Kidney (tissue), 14 donors: ENCODE results near the gene TRPM3. TPM values are rescaled to one million over a fixed set of nuclear protein-coding genes. Genes with fewer than 3 reads are reported as not detected.
A peak's percentile ranks its signal among the peaks of the same experiment; 100 is the strongest.

ENCODE experiments used
- DNase-seq, 5 donors: peaks; one replicate each; pipeline ENCODE4 v3.0.0-alpha.2; 2013 to 2020
- FAIRE-seq: peaks from 2 replicates; lab custom pipeline; 2012; peaks lifted over from hg19 to GRCh38; lab: Jason Lieb, UNC
- H3K27ac ChIP-seq, 2 donors: one replicate each; pipeline ENCODE4 v1.7.0; 2013; ENCODE audit warnings: low read depth in 2 of 2, low read length in 2 of 2, inconsistent platforms in 1 of 2
- H3K27me3 ChIP-seq: one replicate; pipeline ENCODE4 v1.7.1; 2013; ENCODE audit warnings: low read length, inconsistent platforms; ENCODE audit not compliant: control insufficient read depth, insufficient read depth
- H3K36me3 ChIP-seq, 3 donors: one replicate each; pipeline versions ENCODE4 v1.7.0 to v1.7.1; 2013; ENCODE audit warnings: low read length in 3 of 3, control low read depth in 1 of 3, inconsistent platforms in 1 of 3; ENCODE audit not compliant: insufficient read depth in 3 of 3, control insufficient read depth in 2 of 3
- H3K4me1 ChIP-seq, 3 donors: one replicate each; pipeline versions ENCODE4 v1.7.0 to v1.7.1; 2013; ENCODE audit warnings: low read length in 3 of 3, inconsistent platforms in 1 of 3, low read depth in 1 of 3; ENCODE audit not compliant: control insufficient read depth in 2 of 3, insufficient read depth in 2 of 3
- H3K4me3 ChIP-seq, 3 donors: one replicate each; pipeline versions ENCODE4 v1.7.0 to v1.8.1; 2013; ENCODE audit warnings: low read length in 3 of 3, control low read depth in 1 of 3, inconsistent platforms in 1 of 3
- H3K9ac ChIP-seq, 3 donors: one replicate each; pipeline versions ENCODE4 v1.7.0 to v1.7.1; 2013; ENCODE audit warnings: low read length in 3 of 3, control low read depth in 1 of 3, inconsistent platforms in 1 of 3
- H3K9me3 ChIP-seq, 3 donors: one replicate each; pipeline versions ENCODE4 v1.7.0 to v1.7.1; 2013; ENCODE audit warnings: low read length in 3 of 3, control low read depth in 1 of 3, inconsistent platforms in 1 of 3; ENCODE audit not compliant: control insufficient read depth in 2 of 3, insufficient read depth in 1 of 3
- CTCF ChIP-seq: IDR thresholded peaks from 3 replicates; pipeline ENCODE4 v1.5.1; 2012; ENCODE audit warnings: mild to moderate bottlenecking, moderate library complexity, borderline replicate concordance; ENCODE audit not compliant: insufficient read depth; ENCODE audit errors: extremely low read depth
- intact Hi-C: fragments of 100-400 bp; cut with DNase I; formaldehyde crosslinking; loops from one replicate; pipeline ENCODE4 v1.11.1; 2022
- polyA plus RNA-seq: library from polyadenylated mRNA; stranded (reverse); fragments of 350-450 nt; fragmentation: Illumina TruSeq; extraction: RNeasy Lipid Tissue Mini Kit (QIAGEN cat#74804); gene quantifications from one replicate; pipeline ENCODE4 v1.2.3, GENCODE V29; 2014; ENCODE audit warnings: low read depth, low replicate concordance; ENCODE audit not compliant: insufficient read depth
- total RNA-seq: library from RNA; stranded (reverse); fragmentation: NEBNext Ultra II Directional; extraction: Animal tissue kit (Norgen Biotek cat#: 25700); gene quantifications from one replicate; pipeline ENCODE4 v1.2.1, GENCODE V29; 2021
- donor health status: control.
- donor health status: control.
- donor health status: control.
- donor health status: control.
- donor health status: control.
- donor health status: DM: yes; HTN: yes; CAD: no.
- donor health status: Normal renal cell carcinoma (clear cell type).

TRPM3 gene
- total and polyA plus RNA-seq, 2 donors from 2014 or later, result 8.8 to 11.4 TPM

GRCh38 chr9:70954126-70954525, 167.3 kb downstream of the TRPM3 start:
- DNase-seq (peak in 2 of 5 donors; percentile 7 to 24), FAIRE-seq (no peak)
- Histone ChIP-seq H3K9me3 (no peaks in the 10 kb centered on the region), H3K36me3 (no peaks in the 10 kb centered on the region), H3K4me1 (no peaks in the 10 kb centered on the region), H3K9ac (no peak overlapping the region), H3K27me3 (no peaks in the 10 kb centered on the region), H3K27ac (no peak overlapping the region), H3K4me3 (no peak overlapping the region)
- TF ChIP-seq CTCF, result no peak
- intact Hi-C loops, result no loop called here

GRCh38 chr9:70951749-70952727, 169.4 kb downstream of the TRPM3 start:
- Histone ChIP-seq H3K36me3 (no peaks in the 10 kb centered on the region), H3K4me3 (no peak overlapping the region), H3K27me3 (no peaks in the 10 kb centered on the region), H3K4me1 (no peaks in the 10 kb centered on the region), H3K9me3 (no peaks in the 10 kb centered on the region), H3K27ac (no peak overlapping the region), H3K9ac (no peak overlapping the region)
- FAIRE-seq (no peak), DNase-seq (no peak)
- TF ChIP-seq CTCF, result no peak
- intact Hi-C loops, result no loop called here

GRCh38 chr9:70950270-70950669, 171.2 kb downstream of the TRPM3 start:
- intact Hi-C loops, result no loop called here
- Histone ChIP-seq H3K4me3 (no peak overlapping the region), H3K4me1 (no peaks in the 10 kb centered on the region), H3K36me3 (no peaks in the 10 kb centered on the region), H3K27me3 (no peaks in the 10 kb centered on the region), H3K9ac (no peak overlapping the region), H3K9me3 (no peaks in the 10 kb centered on the region), H3K27ac (no peak overlapping the region)
- FAIRE-seq (no peak), DNase-seq (no peak)
- TF ChIP-seq CTCF, result no peak
